Endothelial cell (in vitro differentiated cells): ENCODE data around the gene RNF11. TPM values are rescaled to one million over a fixed set of nuclear protein-coding genes. Genes with fewer than 3 reads are reported as not detected.
"Not testable (repeated sequence)": the region's sequence is repeated elsewhere in the genome, so short reads cannot be mapped to it uniquely, and the experiment has no call there.

Experiments used
- DNase-seq: peaks from one replicate; pipeline ENCODE4 v3.0.0; 2021; ENCODE audit warnings: low spot score
- H3K27ac Mint-ChIP-seq: one replicate; pipeline ENCODE4 v1.8.0; 2021; ENCODE audit warnings: mixed read lengths, inconsistent platforms; ENCODE audit not compliant: unreplicated experiment
- H3K27me3 Mint-ChIP-seq: one replicate; pipeline ENCODE4 v1.8.0; 2021; ENCODE audit warnings: mild to moderate bottlenecking, moderate library complexity, mixed read lengths, inconsistent platforms; ENCODE audit not compliant: unreplicated experiment
- H3K36me3 Mint-ChIP-seq: one replicate; pipeline ENCODE4 v1.8.0; 2021; ENCODE audit warnings: mild to moderate bottlenecking, low read depth, mixed read lengths, inconsistent platforms; ENCODE audit not compliant: unreplicated experiment
- H3K4me1 Mint-ChIP-seq: one replicate; pipeline ENCODE4 v1.8.0; 2021; ENCODE audit warnings: mild to moderate bottlenecking, mixed read lengths, inconsistent platforms; ENCODE audit not compliant: unreplicated experiment
- H3K4me3 Mint-ChIP-seq: one replicate; pipeline ENCODE4 v1.8.0; 2021; ENCODE audit warnings: mild to moderate bottlenecking, mixed read lengths, inconsistent platforms; ENCODE audit not compliant: unreplicated experiment
- H3K9me3 Mint-ChIP-seq: one replicate; pipeline ENCODE4 v1.8.0; 2021; ENCODE audit warnings: mixed read lengths, inconsistent platforms; ENCODE audit not compliant: unreplicated experiment
- total RNA-seq: library from RNA; stranded (reverse); fragmentation: NEBNext Ultra II Directional; extraction: Animal tissue kit (Norgen Biotek cat#: 25700); gene quantifications from one replicate; pipeline ENCODE4 v1.2.1, GENCODE V29; 2021; ENCODE audit not compliant: unreplicated experiment
- TF ChIP-seq, protein P1 (sequence below): fragments of 200-600 bp; sonication (generic); IDR thresholded peaks from one replicate; pipeline ENCODE4 v1.5.0; 2021; ENCODE audit warnings: antibody characterized with exemption; ENCODE audit not compliant: unreplicated experiment

Gene RNF11
- total RNA-seq, 1 donor from 2014 or later = 74.1 TPM

DNA sequence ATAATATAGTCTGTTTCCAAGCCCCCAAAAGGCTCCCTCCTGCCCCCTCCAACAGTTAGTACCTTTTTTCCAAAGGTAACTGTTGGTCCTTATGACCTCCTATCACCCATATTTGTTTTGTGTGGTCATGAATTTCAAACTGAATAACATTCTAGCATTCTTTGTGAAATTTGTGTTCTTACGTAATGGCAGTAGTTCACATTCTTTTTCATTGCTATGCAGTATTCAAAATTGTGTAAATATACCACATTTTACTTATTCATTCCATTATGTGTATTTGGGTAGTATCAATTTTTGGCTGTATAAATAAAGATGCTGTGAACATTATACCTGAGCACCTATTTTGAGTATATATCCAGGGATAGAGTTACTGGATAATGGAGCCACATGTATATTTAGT lies 13.4 kb downstream of the RNF11 start:
- Mint-ChIP-seq H3K27ac (no peak overlapping the region), H3K4me1 (no peaks in the 10 kb centered on the region), H3K27me3 (peaks cover 1% of the 10 kb centered on the region), H3K36me3 (peaks cover 4% of the 10 kb centered on the region), H3K4me3 (no peak overlapping the region), H3K9me3 (no peaks in the 10 kb centered on the region)
- TF ChIP-seq, protein P1, sequence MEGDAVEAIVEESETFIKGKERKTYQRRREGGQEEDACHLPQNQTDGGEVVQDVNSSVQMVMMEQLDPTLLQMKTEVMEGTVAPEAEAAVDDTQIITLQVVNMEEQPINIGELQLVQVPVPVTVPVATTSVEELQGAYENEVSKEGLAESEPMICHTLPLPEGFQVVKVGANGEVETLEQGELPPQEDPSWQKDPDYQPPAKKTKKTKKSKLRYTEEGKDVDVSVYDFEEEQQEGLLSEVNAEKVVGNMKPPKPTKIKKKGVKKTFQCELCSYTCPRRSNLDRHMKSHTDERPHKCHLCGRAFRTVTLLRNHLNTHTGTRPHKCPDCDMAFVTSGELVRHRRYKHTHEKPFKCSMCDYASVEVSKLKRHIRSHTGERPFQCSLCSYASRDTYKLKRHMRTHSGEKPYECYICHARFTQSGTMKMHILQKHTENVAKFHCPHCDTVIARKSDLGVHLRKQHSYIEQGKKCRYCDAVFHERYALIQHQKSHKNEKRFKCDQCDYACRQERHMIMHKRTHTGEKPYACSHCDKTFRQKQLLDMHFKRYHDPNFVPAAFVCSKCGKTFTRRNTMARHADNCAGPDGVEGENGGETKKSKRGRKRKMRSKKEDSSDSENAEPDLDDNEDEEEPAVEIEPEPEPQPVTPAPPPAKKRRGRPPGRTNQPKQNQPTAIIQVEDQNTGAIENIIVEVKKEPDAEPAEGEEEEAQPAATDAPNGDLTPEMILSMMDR = no peak
- no peak for DNase-seq

DNA sequence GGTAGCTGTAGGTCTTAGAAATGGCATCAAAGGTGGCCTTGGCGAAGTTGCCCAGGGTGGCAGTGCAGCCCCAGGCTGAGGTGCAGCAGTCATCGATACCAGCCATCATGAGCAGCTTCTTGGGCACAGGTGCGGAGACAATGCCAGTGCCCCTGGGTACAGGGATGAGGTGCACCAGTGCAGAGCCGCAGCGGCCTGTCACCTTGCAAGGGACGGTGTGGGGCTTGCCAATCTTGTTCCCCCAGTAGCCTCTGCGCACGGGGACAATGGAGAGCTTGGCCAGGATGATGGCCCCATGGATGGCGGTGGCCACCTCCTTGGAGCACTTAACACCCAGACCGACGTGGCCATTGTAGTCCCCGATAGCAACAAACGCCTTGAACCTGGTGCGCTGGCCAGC lies 14.7 kb downstream of the RNF11 start:
- not testable (repeated sequence) for H3K27ac Mint-ChIP-seq, H3K36me3 Mint-ChIP-seq, H3K4me1 Mint-ChIP-seq, H3K27me3 Mint-ChIP-seq, H3K9me3 Mint-ChIP-seq, H3K4me3 Mint-ChIP-seq, DNase-seq

DNA sequence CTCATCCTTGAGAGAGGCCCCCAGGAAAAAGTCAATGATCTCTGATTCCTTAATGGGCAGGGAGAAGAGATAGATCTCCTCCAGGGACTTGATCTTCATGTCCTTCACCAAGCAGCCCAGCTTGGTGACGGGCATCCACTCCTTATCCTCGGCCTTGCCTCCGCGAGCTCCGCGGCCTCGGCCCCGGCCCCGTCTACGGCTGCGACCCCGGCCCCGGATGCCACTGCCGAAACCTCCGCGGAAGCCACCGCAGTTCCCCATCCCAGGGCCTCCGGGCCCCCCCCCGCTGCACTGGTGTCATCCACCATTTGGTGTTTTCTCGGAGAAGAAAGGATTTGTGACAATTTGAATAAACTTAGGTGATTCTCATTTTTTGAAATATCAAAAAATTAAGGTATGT lies 15.1 kb downstream of the RNF11 start:
- not testable (repeated sequence) for H3K27me3 Mint-ChIP-seq, H3K9me3 Mint-ChIP-seq, DNase-seq, H3K27ac Mint-ChIP-seq, H3K4me3 Mint-ChIP-seq, H3K36me3 Mint-ChIP-seq, H3K4me1 Mint-ChIP-seq

DNA sequence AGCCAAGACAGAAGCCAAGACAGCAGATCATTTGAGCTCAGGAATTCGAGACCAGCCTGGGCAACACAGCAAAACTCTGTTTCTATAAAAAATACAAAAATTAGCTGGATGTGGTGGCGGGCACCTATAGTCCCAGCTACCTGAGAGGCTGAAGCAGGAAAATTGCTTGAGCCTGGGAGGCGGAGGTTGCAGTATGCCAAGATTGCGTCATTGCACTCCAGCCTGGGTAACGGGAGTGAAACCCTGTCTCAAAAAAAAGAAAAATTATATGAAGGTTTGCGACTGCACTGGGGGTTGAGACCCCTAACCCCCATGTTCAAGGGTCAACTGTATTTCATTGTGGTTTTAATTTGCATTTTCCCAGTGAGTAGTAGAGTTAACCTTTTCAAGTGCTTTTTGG lies 16.3 kb downstream of the RNF11 start:
- no peaks in the 10 kb centered on the region for H3K27me3 Mint-ChIP-seq
- H3K9me3 Mint-ChIP-seq = no peaks in the 10 kb centered on the region
- TF ChIP-seq, protein P1 = no peak
- DNase-seq = no peak
- H3K4me1 Mint-ChIP-seq = no peaks in the 10 kb centered on the region
- H3K4me3 Mint-ChIP-seq = no peak overlapping the region
- no peak overlapping the region for H3K27ac Mint-ChIP-seq
- H3K36me3 Mint-ChIP-seq = no peaks in the 10 kb centered on the region

DNA sequence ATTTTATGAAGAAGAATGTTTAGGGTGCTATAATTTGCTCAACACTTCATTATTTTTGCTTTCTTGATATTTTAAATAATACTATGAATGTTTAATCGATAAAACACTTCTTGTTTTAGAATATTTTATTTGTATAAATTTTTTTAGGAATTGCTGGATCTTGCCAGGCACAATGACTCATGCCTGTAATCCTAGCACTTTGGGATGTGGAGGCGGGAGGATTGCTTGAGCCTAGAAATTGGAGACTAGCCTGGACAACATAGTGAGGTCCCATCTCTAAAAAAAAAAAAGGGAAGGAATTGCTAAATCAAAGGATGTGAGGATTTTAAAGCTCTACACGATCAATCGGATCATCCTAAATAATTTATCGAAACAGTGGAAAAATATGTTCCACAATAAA lies 17.6 kb downstream of the RNF11 start:
- no peak for DNase-seq
- H3K36me3 Mint-ChIP-seq = no peaks in the 10 kb centered on the region
- no peak overlapping the region for H3K27ac Mint-ChIP-seq
- no peak overlapping the region for H3K4me3 Mint-ChIP-seq
- no peaks in the 10 kb centered on the region for H3K9me3 Mint-ChIP-seq
- no peaks in the 10 kb centered on the region for H3K27me3 Mint-ChIP-seq
- TF ChIP-seq, protein P1 = no peak
- H3K4me1 Mint-ChIP-seq = peaks cover 3% of the 10 kb centered on the region

DNA sequence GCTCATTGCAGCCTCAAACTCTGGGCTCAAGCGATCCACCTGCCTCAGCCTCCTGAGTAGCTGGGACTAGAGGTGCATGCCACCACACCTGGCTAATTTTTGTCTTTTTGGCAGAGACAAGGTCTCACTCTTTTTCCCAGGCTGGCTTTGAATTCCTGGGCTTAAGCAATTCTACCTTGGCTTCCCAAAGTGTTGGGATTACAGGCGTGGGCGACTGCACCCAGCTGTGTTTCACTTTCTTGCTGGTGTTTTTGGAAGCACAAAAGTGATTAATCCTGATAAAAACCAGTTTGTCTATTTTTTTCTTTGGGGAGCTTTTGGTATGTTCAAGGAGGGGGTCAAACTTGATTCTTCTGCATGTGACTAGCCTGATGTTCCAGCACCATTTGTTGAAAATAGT lies 19.3 kb downstream of the RNF11 start:
- no peaks in the 10 kb centered on the region for H3K27me3 Mint-ChIP-seq
- no peak overlapping the region for H3K27ac Mint-ChIP-seq
- H3K9me3 Mint-ChIP-seq = no peaks in the 10 kb centered on the region
- no peak overlapping the region for H3K4me3 Mint-ChIP-seq
- peaks cover 4% of the 10 kb centered on the region for H3K4me1 Mint-ChIP-seq
- no peak for DNase-seq
- H3K36me3 Mint-ChIP-seq = no peaks in the 10 kb centered on the region
- TF ChIP-seq, protein P1 = no peak
